ENCODE results near the gene OTOG. TPM values are rescaled to one million over a fixed set of nuclear protein-coding genes. Genes with fewer than 3 reads are reported as not detected.

Gene OTOG
- total RNA-seq, 4 donors from 2014 or later = not detected

DNA sequence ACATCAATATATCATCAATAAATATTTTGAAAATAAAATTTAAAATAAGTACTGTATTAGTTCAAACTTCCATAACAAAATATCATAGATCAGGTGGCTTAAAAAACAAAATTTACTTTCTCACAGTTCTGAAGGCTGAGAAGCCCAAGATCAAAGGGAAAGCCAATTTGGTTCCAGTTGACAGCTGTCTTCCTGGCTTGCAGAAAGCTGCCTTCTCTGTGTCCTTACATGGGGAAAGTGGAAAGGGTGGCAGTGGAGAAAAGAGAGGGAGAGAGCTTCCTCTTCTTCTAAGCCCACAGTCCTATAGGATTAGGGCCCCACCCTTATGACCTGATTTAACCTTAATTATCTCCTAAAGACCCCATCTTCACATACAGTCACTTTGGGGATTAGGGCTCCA lies 121.1 kb downstream of the OTOG start:
- ATAC-seq (ENCODE audit: low FRiP score) (no peak), DNase-seq (ENCODE audit: low spot score) (no peak)
- no peak for TF ChIP-seq CTCF (IDR thresholded peaks at IDR 0.05)

- ATAC-seq (ENCODE audit: low FRiP score) (no peak), DNase-seq (ENCODE audit: low spot score) (no peak)
- TF ChIP-seq CTCF (IDR thresholded peaks at IDR 0.05) = no peak
Observed at GRCh38 chr11:17672469-17672868, 125.4 kb downstream of the OTOG start.

GRCh38 chr11:17673951-17674350 lies 126.9 kb downstream of the OTOG start:
- no peak for TF ChIP-seq CTCF (IDR thresholded peaks at IDR 0.05)
- ATAC-seq (ENCODE audit: low FRiP score) (no peak), DNase-seq (ENCODE audit: low spot score) (no peak)

DNA sequence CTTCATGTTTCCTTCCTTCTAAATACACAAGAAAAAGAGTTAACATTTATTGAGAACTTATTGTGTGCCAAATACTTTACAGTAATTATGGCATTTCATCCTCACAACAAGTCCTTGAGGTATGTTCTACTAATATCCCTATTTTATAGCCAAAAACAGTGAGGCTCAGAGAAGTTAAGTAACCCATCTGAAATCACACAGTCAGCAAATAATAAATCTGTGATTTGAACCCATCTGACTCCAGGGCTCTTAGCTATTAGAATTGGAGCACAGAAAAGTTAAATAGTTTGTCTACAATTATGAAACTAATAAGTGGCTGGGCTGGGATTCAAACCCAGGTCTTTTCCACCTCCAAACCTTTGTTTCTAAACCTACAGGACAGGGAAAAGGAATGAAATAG lies 135.8 kb downstream of the OTOG start:
- no peak for DNase-seq (ENCODE audit: low spot score)
- no peak for TF ChIP-seq CTCF (IDR thresholded peaks at IDR 0.05)
- no peak for ATAC-seq (ENCODE audit: low FRiP score)

DNA sequence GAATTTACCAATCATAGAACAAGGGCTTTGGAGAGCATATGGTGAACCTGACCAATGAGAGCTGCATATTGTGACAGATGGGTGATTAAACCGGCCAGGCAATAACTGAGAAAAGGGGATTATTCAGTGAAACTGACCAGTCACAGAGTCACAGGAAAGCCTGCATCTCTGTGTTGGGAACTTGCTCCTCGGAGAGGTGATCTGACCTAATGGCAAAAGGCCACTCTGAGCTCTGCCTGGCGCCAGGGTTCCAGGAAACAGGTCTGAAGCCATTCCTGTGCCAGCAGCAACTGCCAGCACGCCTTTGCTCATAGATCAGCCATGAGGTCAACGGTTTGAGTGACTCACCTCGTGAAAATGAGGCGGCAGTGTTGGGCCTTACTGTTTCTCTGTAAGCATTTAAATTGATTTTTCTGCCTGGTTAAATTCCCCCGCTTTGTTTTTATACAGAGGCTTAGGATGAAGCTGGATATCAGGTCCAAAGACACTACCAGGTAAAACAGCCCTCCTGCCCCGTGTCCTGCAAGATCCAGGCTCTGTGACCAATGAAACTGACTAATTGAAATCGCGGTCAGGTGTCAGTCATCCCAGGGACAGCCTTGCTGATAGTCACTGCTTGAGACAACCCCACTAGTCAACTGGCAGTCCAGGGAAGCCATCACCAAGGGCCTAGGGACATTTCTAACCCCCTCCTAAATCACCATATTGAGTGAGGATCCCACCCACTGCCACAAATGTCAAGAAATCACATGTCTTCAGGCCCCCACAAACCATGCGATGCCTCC lies 136.5 kb downstream of the OTOG start:
- no peak for ATAC-seq (ENCODE audit: low FRiP score)
- TF ChIP-seq CTCF (IDR thresholded peaks at IDR 0.05) = no peak
- DNase-seq (ENCODE audit: low spot score) = no peak

- no peak for ATAC-seq (ENCODE audit: low FRiP score)
- no peak for TF ChIP-seq CTCF (IDR thresholded peaks at IDR 0.05)
- no peak for DNase-seq (ENCODE audit: low spot score)
Observed at GRCh38 chr11:17684550-17684949, 137.5 kb downstream of the OTOG start.
